ENCODE results near the gene UNC5A.

Gene UNC5A

GRCh38 chr5:176817841-176818377 is 7.5 kb downstream of the UNC5A start:
- peak; percentile 2 for TF ChIP-seq CTCF (IDR thresholded peaks at IDR 0.05; ENCODE audit: extremely low read depth, missing control alignments)
- DNase-seq (ENCODE audit: low spot score), result peak; percentile 68

GRCh38 chr5:176818391-176819098 is 8.2 kb downstream of the UNC5A start:
- DNase-seq (ENCODE audit: low spot score), result peak; percentile 74
- TF ChIP-seq CTCF (IDR thresholded peaks at IDR 0.05; ENCODE audit: extremely low read depth, missing control alignments), result no peak

GRCh38 chr5:176819476-176819875 is 9.1 kb downstream of the UNC5A start:
- no peak for DNase-seq (ENCODE audit: low spot score)
- no peak for TF ChIP-seq CTCF (IDR thresholded peaks at IDR 0.05; ENCODE audit: extremely low read depth, missing control alignments)

- no peak for TF ChIP-seq CTCF (IDR thresholded peaks at IDR 0.05; ENCODE audit: extremely low read depth, missing control alignments)
These were observed 10.6 kb downstream of the UNC5A start for GRCh38 chr5:176820937-176821336.

GRCh38 chr5:176821441-176821840 is 11.1 kb downstream of the UNC5A start:
- no peak for TF ChIP-seq CTCF (IDR thresholded peaks at IDR 0.05; ENCODE audit: extremely low read depth, missing control alignments)
- DNase-seq (ENCODE audit: low spot score), result no peak

More at GRCh38 chr5:176820937-176821336, 10.6 kb downstream of the UNC5A start:
- DNase-seq (ENCODE audit: low spot score), result no peak

- no peak for DNase-seq (ENCODE audit: low spot score)
These were observed 11.9 kb downstream of the UNC5A start for GRCh38 chr5:176822041-176822792.

More at GRCh38 chr5:176822041-176822792, 11.9 kb downstream of the UNC5A start:
- TF ChIP-seq CTCF (IDR thresholded peaks at IDR 0.05; ENCODE audit: extremely low read depth, missing control alignments), result no peak
